Endothelial cell of umbilical vein (primary cell): ENCODE results near the gene BCL2A1. TPM values are rescaled to one million over a fixed set of nuclear protein-coding genes. Genes with fewer than 3 reads are reported as not detected.

Experiments
- BruUV-seq: library from RNA; stranded (reverse); fragments of 400-500 nt; replicated peaks from 2 replicates; lab custom pipeline; 2021; lab: Mats Ljungman, UMichigan
- CTCF ChIA-PET: fragments of 300-600, 350-600 bp; sonication (Branson Sonifier 250); formaldehyde crosslinking; loops from one replicate; lab custom pipeline; 2021; ENCODE audit warnings: antibody characterized with exemption, inconsistent platforms; lab: Charles Lee
- POLR2A ChIA-PET: fragments of 300-600, 350-600 bp; sonication (Branson Sonifier 250); formaldehyde crosslinking; loops from one replicate; lab custom pipeline; 2021; ENCODE audit warnings: antibody characterized with exemption, inconsistent platforms; lab: Charles Lee
- DNase-seq: peaks from one replicate; pipeline ENCODE4 v3.0.0-alpha.2; 2011; ENCODE audit warnings: low read depth, low spot score
- FAIRE-seq: peaks from 2 replicates; lab custom pipeline; 2011; peaks lifted over from hg19 to GRCh38; lab: Jason Lieb, UNC
- H2AFZ ChIP-seq: 2 replicates; pipeline ENCODE4 v1.6.0; 2012; ENCODE audit warnings: low read depth, low read length, control low read depth, inconsistent platforms
- H3K27ac ChIP-seq: 2 replicates; pipeline ENCODE4 v1.5.1; 2011; ENCODE audit warnings: low read depth, mild to moderate bottlenecking, control low read depth, low read length, moderate library complexity; ENCODE audit not compliant: insufficient read depth
- H3K27me3 ChIP-seq, 2 experiments: 2 replicates each; pipeline versions ENCODE4 v1.6.0 to v1.6.1; 2011; ENCODE audit warnings: low read length in 2 of 2, mixed read lengths in 1 of 2; ENCODE audit not compliant: control insufficient read depth in 2 of 2, insufficient read depth in 2 of 2
- H3K36me3 ChIP-seq, 2 experiments: 2 replicates in 1 of 2; 3 replicates in 1 of 2; pipeline ENCODE4 v1.5.1; 2011; ENCODE audit warnings: low read length in 2 of 2, mild to moderate bottlenecking in 1 of 2, moderate library complexity in 1 of 2; ENCODE audit not compliant: control insufficient read depth in 2 of 2, insufficient read depth in 2 of 2; ENCODE audit errors: extremely low read depth in 1 of 2
- H3K4me1 ChIP-seq: 3 replicates; pipeline ENCODE4 v1.5.1; 2011; ENCODE audit warnings: mild to moderate bottlenecking, low read length; ENCODE audit not compliant: control insufficient read depth, insufficient read depth; ENCODE audit errors: extremely low read depth
- H3K4me2 ChIP-seq: 2 replicates; pipeline ENCODE4 v1.6.1; 2011; ENCODE audit warnings: low read length, control low read depth, mixed read lengths; ENCODE audit not compliant: insufficient read depth
- H3K4me3 ChIP-seq, 3 experiments: fragments of 200-600 bp in 1 of 3; sonication (generic), shearing (Covaris generic) in 1 of 3; replicated peaks in 1 of 3; 2 replicates each; pipeline ENCODE4 v1.5.1; 2011 to 2016; ENCODE audit warnings: control low read depth in 3 of 3, low read length in 3 of 3, mild to moderate bottlenecking in 2 of 3, inconsistent platforms in 1 of 3, low read depth in 1 of 3, moderate library complexity in 1 of 3; ENCODE audit not compliant: insufficient read depth in 1 of 3
- H3K79me2 ChIP-seq: 2 replicates; pipeline ENCODE4 v1.6.0; 2012; ENCODE audit warnings: low read length, inconsistent platforms; ENCODE audit not compliant: control insufficient read depth, insufficient read depth
- H3K9ac ChIP-seq: replicated peaks from 2 replicates; pipeline ENCODE3; 2011; ENCODE audit warnings: low read length, control low read depth; ENCODE audit not compliant: insufficient read depth; ENCODE audit errors: extremely low read depth
- H3K9me1 ChIP-seq: replicated peaks from 3 replicates; pipeline ENCODE4 v1.6.0; 2011; ENCODE audit warnings: mild to moderate bottlenecking, low read length; ENCODE audit not compliant: control insufficient read depth, insufficient read depth; ENCODE audit errors: extremely low read depth
- H3K9me3 ChIP-seq: replicated peaks from 2 replicates; pipeline ENCODE4 v1.5.1; 2012; ENCODE audit warnings: low read length, inconsistent platforms; ENCODE audit not compliant: control insufficient read depth, insufficient read depth
- H4K20me1 ChIP-seq: replicated peaks from 2 replicates; pipeline ENCODE3; 2011; ENCODE audit warnings: mild to moderate bottlenecking, low read length; ENCODE audit not compliant: control insufficient read depth, insufficient read depth; ENCODE audit errors: extremely low read depth
- FOS ChIP-seq: IDR thresholded peaks from 2 replicates; pipeline ENCODE4 v1.6.1; 2011; ENCODE audit warnings: mild to moderate bottlenecking, low read length, moderate library complexity, borderline replicate concordance; ENCODE audit not compliant: insufficient read depth
- JUN ChIP-seq: IDR thresholded peaks from 2 replicates; pipeline ENCODE4 v1.6.1; 2011; ENCODE audit warnings: borderline replicate concordance, low read depth; ENCODE audit not compliant: insufficient read length, insufficient read depth
- MYC ChIP-seq: IDR thresholded peaks from one replicate; pipeline ENCODE4 v1.6.1; 2011; ENCODE audit warnings: mild to moderate bottlenecking, low read depth, low read length
- POLR2A ChIP-seq: IDR thresholded peaks from 2 replicates; pipeline ENCODE4 v1.6.1; 2012; ENCODE audit warnings: low read depth, mild to moderate bottlenecking, control low read depth, low read length
- POLR2AphosphoS5 ChIP-seq: IDR thresholded peaks from 2 replicates; pipeline ENCODE4 v1.6.1; 2012; ENCODE audit warnings: low read depth, mild to moderate bottlenecking, control low read depth, low read length, moderate library complexity; ENCODE audit not compliant: insufficient read depth
- dilution Hi-C: fragments of 300-500 bp; cut with MboI; formaldehyde crosslinking; loops from one replicate; pipeline ENCODE4 v1.15.0; 2019; ENCODE audit warnings: low sequenced_read_pairs; ENCODE audit not compliant: extremely low pct_ligation_motif_present
- intact Hi-C: fragments of 100-400 bp; cut with micrococcal nuclease; formaldehyde crosslinking; loops from one replicate; pipeline ENCODE4 v1.10.0; 2022
- polyA plus RNA-seq, 4 experiments: library from polyadenylated mRNA; depleted of rRNA in 3 of 4; stranded (reverse) in 3 of 4; unstranded in 1 of 4; fragments of >200 nt; gene quantifications; 2 replicates each; pipeline versions ENCODE4 v1.2.1 to v1.2.3, GENCODE V29; 2011 to 2012; ENCODE audit warnings: missing spikeins in 1 of 4
- total RNA-seq: library from RNA; stranded (reverse); gene quantifications from 2 replicates; pipeline ENCODE4 v1.2.3, GENCODE V29; 2021
- TF ChIP-seq, protein P1 (sequence below), 2 donors: IDR thresholded peaks; 1 replicate in 1 of 2; 2 replicates in 1 of 2; pipeline ENCODE4 v1.5.1; 2011; ENCODE audit warnings: low read length in 2 of 2, mild to moderate bottlenecking in 2 of 2, moderate library complexity in 2 of 2, control low read depth in 1 of 2, inconsistent platforms in 1 of 2, low read depth in 1 of 2; ENCODE audit not compliant: insufficient read depth in 1 of 2; ENCODE audit errors: extremely low read depth in 1 of 2

The BCL2A1 gene
- total and polyA plus RNA-seq, 2 donors (not counting 3 experiments of a cell fraction or from before 2014, with no cell fraction given) = not detected

DNA sequence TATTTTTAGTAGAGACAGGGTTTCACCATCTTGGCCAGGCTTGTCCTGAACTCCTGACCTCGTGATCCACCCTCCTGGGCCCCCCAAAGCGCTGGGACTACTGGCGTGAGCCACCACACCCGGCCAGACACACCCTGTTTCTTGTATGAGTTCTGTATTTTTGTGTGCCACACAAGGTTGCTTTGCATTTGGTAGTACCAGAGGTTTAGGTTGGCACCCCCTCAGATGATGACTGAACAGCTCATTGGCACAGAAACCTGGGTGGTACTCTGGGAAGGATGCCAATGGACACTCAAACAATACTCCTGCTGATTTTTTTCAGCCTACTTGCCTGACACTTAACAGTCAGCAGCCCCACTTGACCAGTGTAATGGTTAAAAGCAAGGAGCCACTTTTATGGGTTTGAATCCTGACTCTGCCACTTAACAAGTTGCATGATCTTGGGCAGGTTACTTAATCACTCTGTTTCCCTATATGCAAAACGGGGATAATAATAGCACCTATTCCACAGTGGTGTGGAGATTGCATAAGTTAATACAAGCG, 39.2 kb upstream of the BCL2A1 start:
- dilution Hi-C loops = no loop called here
- FAIRE-seq (no peak), DNase-seq (no peak)
- H2AFZ ChIP-seq = no peak overlapping the region
- no peaks in the 10 kb centered on the region for H3K79me2 ChIP-seq
- H3K9me1 ChIP-seq = no peaks in the 10 kb centered on the region
- no peak overlapping the region for H3K27ac ChIP-seq
- no peak overlapping the region for H3K9ac ChIP-seq
- POLR2A ChIA-PET = no interaction called here
- no peak overlapping the region for H3K4me3 ChIP-seq
- H3K9me3 ChIP-seq = no peaks in the 10 kb centered on the region
- intact Hi-C loops = no loop called here
- TF ChIP-seq MYC (no peak), JUN (no peak)
- no peaks in the 10 kb centered on the region for H4K20me1 ChIP-seq
- CTCF ChIA-PET = no interaction called here
- H3K27me3 ChIP-seq = no peaks in the 10 kb centered on the region
- no TSS peak for BruUV-seq
- no peaks in the 10 kb centered on the region for H3K4me1 ChIP-seq
- no peak overlapping the region for H3K4me2 ChIP-seq
- H3K36me3 ChIP-seq = no peaks in the 10 kb centered on the region

DNA sequence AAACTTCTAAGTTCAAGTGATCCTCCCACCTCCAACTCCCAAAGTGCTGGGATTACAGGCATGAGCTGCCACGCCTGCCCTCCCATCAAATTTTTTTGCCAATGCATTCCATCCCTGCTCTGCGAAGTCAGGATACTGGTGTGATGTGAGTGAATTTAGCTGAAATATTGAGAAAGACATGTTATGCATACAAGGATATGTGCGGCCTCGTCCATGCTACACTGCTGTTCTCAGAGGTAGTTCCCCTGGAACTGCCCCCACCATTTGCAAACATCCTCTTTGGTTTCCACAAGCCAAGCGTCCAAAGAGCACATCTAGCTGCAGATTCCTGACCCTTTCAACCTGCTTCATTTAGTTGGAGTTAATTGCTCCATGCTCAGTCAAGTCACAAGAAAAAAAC, 36.5 kb upstream of the BCL2A1 start:
- ChIA-PET CTCF (interaction anchor here (0.7 to 1.8 kb wide), 5 partner anchors 8 to 668 kb away, joined by 3 to 4 read pairs (median 3); no protein-coding TSS in a partner anchor), POLR2A (no interaction called here)
- Histone ChIP-seq H3K36me3 (no peaks in the 10 kb centered on the region), H3K79me2 (no peaks in the 10 kb centered on the region), H3K4me1 (no peaks in the 10 kb centered on the region), H4K20me1 (no peaks in the 10 kb centered on the region), H3K9me1 (no peaks in the 10 kb centered on the region), H3K9ac (no peak overlapping the region), H3K27ac (no peak overlapping the region), H3K27me3 (no peaks in the 10 kb centered on the region), H3K4me2 (no peak overlapping the region), H3K4me3 (no peak overlapping the region), H2AFZ (no peak overlapping the region), H3K9me3 (no peaks in the 10 kb centered on the region)
- intact Hi-C loops (no loop called here), dilution Hi-C loops (no loop called here)
- FAIRE-seq = no peak
- DNase-seq = no peak
- no TSS peak for BruUV-seq
- no peak for TF ChIP-seq MYC
- TF ChIP-seq FOS = no peak
- no peak for TF ChIP-seq POLR2A
- TF ChIP-seq POLR2AphosphoS5 = no peak
- TF ChIP-seq, protein P1, sequence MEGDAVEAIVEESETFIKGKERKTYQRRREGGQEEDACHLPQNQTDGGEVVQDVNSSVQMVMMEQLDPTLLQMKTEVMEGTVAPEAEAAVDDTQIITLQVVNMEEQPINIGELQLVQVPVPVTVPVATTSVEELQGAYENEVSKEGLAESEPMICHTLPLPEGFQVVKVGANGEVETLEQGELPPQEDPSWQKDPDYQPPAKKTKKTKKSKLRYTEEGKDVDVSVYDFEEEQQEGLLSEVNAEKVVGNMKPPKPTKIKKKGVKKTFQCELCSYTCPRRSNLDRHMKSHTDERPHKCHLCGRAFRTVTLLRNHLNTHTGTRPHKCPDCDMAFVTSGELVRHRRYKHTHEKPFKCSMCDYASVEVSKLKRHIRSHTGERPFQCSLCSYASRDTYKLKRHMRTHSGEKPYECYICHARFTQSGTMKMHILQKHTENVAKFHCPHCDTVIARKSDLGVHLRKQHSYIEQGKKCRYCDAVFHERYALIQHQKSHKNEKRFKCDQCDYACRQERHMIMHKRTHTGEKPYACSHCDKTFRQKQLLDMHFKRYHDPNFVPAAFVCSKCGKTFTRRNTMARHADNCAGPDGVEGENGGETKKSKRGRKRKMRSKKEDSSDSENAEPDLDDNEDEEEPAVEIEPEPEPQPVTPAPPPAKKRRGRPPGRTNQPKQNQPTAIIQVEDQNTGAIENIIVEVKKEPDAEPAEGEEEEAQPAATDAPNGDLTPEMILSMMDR (IDR thresholded peaks at IDR 0.05; ENCODE audit: extremely low read depth in 1 of 2, insufficient read depth in 1 of 2, low read depth in 1 of 2, low read length in 2 of 2) = no peak
